ENCODE measurements around the gene JAZF1. TPM values are rescaled to one million over a fixed set of nuclear protein-coding genes. Genes with fewer than 3 reads are reported as not detected.

The JAZF1 gene
- polyA plus RNA-seq, 2 donors = 1.6 to 3.5 TPM

DNA sequence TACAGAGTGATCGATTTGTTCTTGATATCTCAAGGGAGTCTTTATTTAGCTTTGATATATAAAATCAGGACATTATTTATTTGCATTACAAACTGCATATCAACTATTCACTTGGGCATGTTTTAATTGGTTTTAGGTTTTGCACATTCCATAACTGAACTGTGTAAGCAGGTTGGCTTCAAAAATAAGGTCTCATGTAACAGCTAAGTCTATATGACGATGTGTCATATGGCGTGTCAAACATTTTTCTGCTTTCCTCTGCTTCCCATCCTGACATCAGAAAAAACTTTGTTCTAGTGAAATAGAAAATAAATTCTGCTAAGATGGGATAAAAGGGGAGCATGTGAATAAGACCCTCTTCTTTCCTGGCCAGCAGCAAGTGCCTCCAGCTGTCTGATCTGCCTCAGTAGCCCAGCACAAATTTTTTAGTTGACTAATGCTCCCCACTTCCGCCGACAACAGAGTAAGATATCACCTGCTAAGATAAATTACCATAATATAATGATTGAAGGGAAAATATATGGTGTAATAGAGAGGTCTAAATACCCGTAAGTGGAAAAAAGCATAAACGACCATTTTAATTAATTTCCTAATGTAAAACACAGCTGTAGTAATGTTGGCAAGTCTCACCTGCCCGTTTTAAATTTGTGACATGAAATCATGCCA, 260.2 kb downstream of the JAZF1 start:
- Histone ChIP-seq H3K27ac (ENCODE audit: low read depth in 2 of 2, low read length in 1 of 2) (no peak overlapping the region), H3K9me3 (ENCODE audit: control insufficient read depth in 2 of 2, insufficient read depth in 1 of 2, low read depth in 1 of 2, low read length in 1 of 2) (no peaks in the 10 kb centered on the region), H3K4me1 (ENCODE audit: control insufficient read depth in 2 of 2, insufficient read depth in 2 of 2, low read length in 1 of 2) (no peaks in the 10 kb centered on the region), H3K4me3 (ENCODE audit: low read depth in 1 of 2, low read length in 2 of 2) (no peak overlapping the region), H3K36me3 (ENCODE audit: control insufficient read depth in 2 of 2, insufficient read depth in 2 of 2, low read length in 1 of 2) (no peaks in the 10 kb centered on the region), H3K27me3 (ENCODE audit: control insufficient read depth in 1 of 2, insufficient read depth in 2 of 2, low read length in 2 of 2) (no peaks in the 10 kb centered on the region)
- 76 to 87% methylated on average over 8 of the region's 8 CpGs for WGBS, 2 donors

DNA sequence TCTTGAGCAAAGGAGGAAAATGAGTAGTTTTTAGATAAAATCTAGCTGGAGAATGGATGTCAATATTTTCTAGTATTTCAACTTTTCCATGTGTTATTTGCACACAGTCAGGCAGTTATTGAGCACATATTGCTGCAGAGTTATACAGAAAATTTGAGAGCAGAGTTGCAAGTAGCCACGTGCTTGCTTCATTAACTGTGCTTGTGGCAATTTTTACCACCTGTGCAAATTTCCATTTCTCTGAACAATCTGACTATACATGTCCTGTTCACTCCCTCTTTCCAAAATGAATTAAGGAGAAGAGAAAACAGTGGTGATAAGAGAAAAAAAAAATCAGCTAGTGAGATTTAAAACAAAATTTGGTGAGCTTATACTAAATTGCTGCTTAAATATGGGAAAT, 262.1 kb downstream of the JAZF1 start:
- no peaks in the 10 kb centered on the region for H3K9me3 ChIP-seq (ENCODE audit: control insufficient read depth in 2 of 2, insufficient read depth in 1 of 2, low read depth in 1 of 2, low read length in 1 of 2)
- H3K27me3 ChIP-seq (ENCODE audit: control insufficient read depth in 1 of 2, insufficient read depth in 2 of 2, low read length in 2 of 2) = no peaks in the 10 kb centered on the region
- H3K4me3 ChIP-seq (ENCODE audit: low read depth in 1 of 2, low read length in 2 of 2) = no peak overlapping the region
- H3K36me3 ChIP-seq (ENCODE audit: control insufficient read depth in 2 of 2, insufficient read depth in 2 of 2, low read length in 1 of 2) = no peaks in the 10 kb centered on the region
- 87 to 94% methylated on average over 1 of the region's 1 CpG for WGBS, 2 donors
- H3K4me1 ChIP-seq (ENCODE audit: control insufficient read depth in 2 of 2, insufficient read depth in 2 of 2, low read length in 1 of 2) = no peaks in the 10 kb centered on the region
- no peak overlapping the region for H3K27ac ChIP-seq (ENCODE audit: low read depth in 2 of 2, low read length in 1 of 2)

DNA sequence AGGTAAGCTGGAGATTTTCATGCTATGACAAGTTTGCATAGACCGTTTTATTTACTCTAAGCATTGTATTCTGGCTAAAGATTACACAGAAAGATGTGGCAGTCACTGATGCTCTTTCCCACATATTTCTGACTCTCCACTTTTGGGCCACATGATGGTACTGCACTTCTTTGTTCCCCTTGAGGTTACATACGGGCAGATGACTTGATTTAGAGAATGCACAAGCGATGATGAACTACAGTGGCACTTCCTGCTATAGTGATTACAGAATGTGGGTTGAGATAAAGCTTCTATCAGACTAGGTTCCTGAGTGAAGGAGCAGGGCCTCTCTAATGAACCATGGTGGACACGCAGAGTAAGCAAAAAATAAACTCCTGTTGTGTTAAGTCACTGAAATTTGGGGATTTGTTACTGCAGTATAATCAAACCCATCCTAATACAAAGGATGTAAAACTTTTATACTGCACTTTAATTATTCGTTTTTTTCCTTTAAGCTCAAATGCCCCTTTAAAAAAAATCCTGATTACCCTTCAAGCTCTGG, 262.8 kb downstream of the JAZF1 start:
- H3K27me3 ChIP-seq (ENCODE audit: control insufficient read depth in 1 of 2, insufficient read depth in 2 of 2, low read length in 2 of 2) = no peaks in the 10 kb centered on the region

DNA sequence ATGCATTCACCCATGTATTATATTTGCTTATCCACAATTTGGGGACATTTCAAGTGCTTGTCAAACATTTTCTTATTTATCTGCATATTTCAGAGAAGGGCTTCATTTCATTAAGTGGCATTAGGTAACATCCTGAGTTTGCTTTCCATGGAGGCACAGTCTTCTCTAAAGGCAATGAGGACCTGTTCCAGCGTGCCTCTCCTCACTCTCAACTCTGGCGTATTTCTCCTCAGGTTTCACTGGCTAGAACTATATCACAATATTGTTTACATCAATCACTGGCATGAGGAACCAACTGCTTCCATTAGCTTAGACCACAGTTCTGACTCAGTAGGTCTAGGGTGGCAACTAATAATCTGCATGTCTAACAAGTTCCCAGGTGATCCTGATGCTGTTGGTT, 263.5 kb downstream of the JAZF1 start:
- H3K4me3 ChIP-seq (ENCODE audit: low read depth in 1 of 2, low read length in 2 of 2) = no peak overlapping the region
- no peaks in the 10 kb centered on the region for H3K27me3 ChIP-seq (ENCODE audit: control insufficient read depth in 1 of 2, insufficient read depth in 2 of 2, low read length in 2 of 2)
- WGBS, 2 donors = 69 to 78% methylated on average over 2 of the region's 2 CpGs
- no peaks in the 10 kb centered on the region for H3K9me3 ChIP-seq (ENCODE audit: control insufficient read depth in 2 of 2, insufficient read depth in 1 of 2, low read depth in 1 of 2, low read length in 1 of 2)
- no peaks in the 10 kb centered on the region for H3K4me1 ChIP-seq (ENCODE audit: control insufficient read depth in 2 of 2, insufficient read depth in 2 of 2, low read length in 1 of 2)
- H3K36me3 ChIP-seq (ENCODE audit: control insufficient read depth in 2 of 2, insufficient read depth in 2 of 2, low read length in 1 of 2) = no peaks in the 10 kb centered on the region
- no peak overlapping the region for H3K27ac ChIP-seq (ENCODE audit: low read depth in 2 of 2, low read length in 1 of 2)

More for the DNA sequence above, 262.8 kb downstream of the JAZF1 start:
- WGBS, 2 donors = 64 to 67% methylated on average over 5 of the region's 5 CpGs
- Histone ChIP-seq H3K27ac (ENCODE audit: low read depth in 2 of 2, low read length in 1 of 2) (no peak overlapping the region), H3K9me3 (ENCODE audit: control insufficient read depth in 2 of 2, insufficient read depth in 1 of 2, low read depth in 1 of 2, low read length in 1 of 2) (no peaks in the 10 kb centered on the region), H3K4me1 (ENCODE audit: control insufficient read depth in 2 of 2, insufficient read depth in 2 of 2, low read length in 1 of 2) (no peaks in the 10 kb centered on the region), H3K4me3 (ENCODE audit: low read depth in 1 of 2, low read length in 2 of 2) (no peak overlapping the region), H3K36me3 (ENCODE audit: control insufficient read depth in 2 of 2, insufficient read depth in 2 of 2, low read length in 1 of 2) (no peaks in the 10 kb centered on the region)

DNA sequence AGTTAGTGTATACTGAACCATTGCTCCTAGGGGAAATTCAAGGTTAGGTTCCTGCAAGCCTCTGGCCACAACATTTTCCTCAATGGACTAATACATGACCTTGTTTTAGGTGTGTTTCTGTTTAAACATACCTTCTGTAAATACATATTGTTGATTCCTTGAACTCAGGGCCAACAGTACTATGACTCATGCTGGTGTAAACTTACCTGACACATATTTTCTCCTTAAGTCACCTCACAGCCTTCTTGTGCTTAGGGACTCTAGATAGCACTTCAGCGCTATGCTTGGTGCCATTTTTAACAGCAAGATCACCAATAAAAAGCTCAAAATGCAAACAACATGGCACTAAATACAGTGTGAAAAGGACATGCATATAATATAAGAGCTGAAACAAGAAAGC, 264.2 kb downstream of the JAZF1 start:
- 89 to 98% methylated on average over 1 of the region's 1 CpG for WGBS, 2 donors
- Histone ChIP-seq H3K27me3 (ENCODE audit: control insufficient read depth in 1 of 2, insufficient read depth in 2 of 2, low read length in 2 of 2) (no peaks in the 10 kb centered on the region), H3K4me1 (ENCODE audit: control insufficient read depth in 2 of 2, insufficient read depth in 2 of 2, low read length in 1 of 2) (no peaks in the 10 kb centered on the region), H3K9me3 (ENCODE audit: control insufficient read depth in 2 of 2, insufficient read depth in 1 of 2, low read depth in 1 of 2, low read length in 1 of 2) (no peaks in the 10 kb centered on the region), H3K27ac (ENCODE audit: low read depth in 2 of 2, low read length in 1 of 2) (no peak overlapping the region), H3K36me3 (ENCODE audit: control insufficient read depth in 2 of 2, insufficient read depth in 2 of 2, low read length in 1 of 2) (no peaks in the 10 kb centered on the region), H3K4me3 (ENCODE audit: low read depth in 1 of 2, low read length in 2 of 2) (no peak overlapping the region)

DNA sequence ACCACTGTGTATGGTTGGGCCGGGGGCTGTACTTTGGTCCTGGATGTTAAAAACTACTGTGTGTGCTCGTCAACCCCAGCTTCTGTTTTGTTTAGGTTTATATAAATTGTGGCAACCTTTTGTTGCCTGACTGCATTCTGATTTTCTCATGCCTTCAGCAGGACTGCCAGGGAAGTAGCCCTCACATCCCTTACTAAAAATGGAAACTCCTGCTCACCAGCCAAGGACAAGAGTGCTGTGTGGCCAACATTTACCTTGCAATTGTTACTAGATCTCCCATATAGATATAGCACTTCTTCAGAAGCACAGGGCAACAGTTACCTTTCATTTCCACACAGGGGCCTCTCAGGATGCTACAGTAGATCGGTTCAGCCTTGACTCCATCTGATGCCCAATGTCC, 266.2 kb downstream of the JAZF1 start:
- 93 to 96% methylated on average over 3 of the region's 3 CpGs for WGBS, 2 donors
- no peak overlapping the region for H3K4me3 ChIP-seq (ENCODE audit: low read depth in 1 of 2, low read length in 2 of 2)
- H3K36me3 ChIP-seq (ENCODE audit: control insufficient read depth in 2 of 2, insufficient read depth in 2 of 2, low read length in 1 of 2) = no peaks in the 10 kb centered on the region
- H3K9me3 ChIP-seq (ENCODE audit: control insufficient read depth in 2 of 2, insufficient read depth in 1 of 2, low read depth in 1 of 2, low read length in 1 of 2) = no peaks in the 10 kb centered on the region
- no peaks in the 10 kb centered on the region for H3K4me1 ChIP-seq (ENCODE audit: control insufficient read depth in 2 of 2, insufficient read depth in 2 of 2, low read length in 1 of 2)
- H3K27me3 ChIP-seq (ENCODE audit: control insufficient read depth in 1 of 2, insufficient read depth in 2 of 2, low read length in 2 of 2) = no peaks in the 10 kb centered on the region
- no peak overlapping the region for H3K27ac ChIP-seq (ENCODE audit: low read depth in 2 of 2, low read length in 1 of 2)

DNA sequence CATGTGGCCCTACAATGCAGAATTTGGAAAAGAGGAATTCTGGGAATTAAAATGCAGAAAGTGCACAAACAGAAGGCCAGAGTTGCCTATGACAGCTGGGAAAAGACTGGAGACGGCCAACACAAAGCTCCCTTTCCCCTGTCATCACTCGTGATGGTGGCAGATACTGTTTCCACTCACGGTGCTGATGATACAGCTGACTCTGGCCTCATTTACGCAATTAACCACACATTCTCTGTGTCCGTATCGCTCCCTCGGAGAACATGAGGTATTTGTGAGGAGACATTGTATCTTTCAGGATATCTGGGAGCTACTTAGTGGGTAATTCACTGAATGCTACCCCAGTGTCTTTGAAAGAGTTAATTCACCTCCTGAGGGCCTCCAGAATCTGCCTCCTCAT, 267.8 kb downstream of the JAZF1 start:
- Histone ChIP-seq H3K36me3 (ENCODE audit: control insufficient read depth in 2 of 2, insufficient read depth in 2 of 2, low read length in 1 of 2) (no peaks in the 10 kb centered on the region), H3K27me3 (ENCODE audit: control insufficient read depth in 1 of 2, insufficient read depth in 2 of 2, low read length in 2 of 2) (no peaks in the 10 kb centered on the region), H3K4me3 (ENCODE audit: low read depth in 1 of 2, low read length in 2 of 2) (no peak overlapping the region), H3K4me1 (ENCODE audit: control insufficient read depth in 2 of 2, insufficient read depth in 2 of 2, low read length in 1 of 2) (no peaks in the 10 kb centered on the region), H3K27ac (ENCODE audit: low read depth in 2 of 2, low read length in 1 of 2) (no peak overlapping the region), H3K9me3 (ENCODE audit: control insufficient read depth in 2 of 2, insufficient read depth in 1 of 2, low read depth in 1 of 2, low read length in 1 of 2) (no peaks in the 10 kb centered on the region)
- 95 to 98% methylated on average over 7 of the region's 7 CpGs for WGBS, 2 donors

DNA sequence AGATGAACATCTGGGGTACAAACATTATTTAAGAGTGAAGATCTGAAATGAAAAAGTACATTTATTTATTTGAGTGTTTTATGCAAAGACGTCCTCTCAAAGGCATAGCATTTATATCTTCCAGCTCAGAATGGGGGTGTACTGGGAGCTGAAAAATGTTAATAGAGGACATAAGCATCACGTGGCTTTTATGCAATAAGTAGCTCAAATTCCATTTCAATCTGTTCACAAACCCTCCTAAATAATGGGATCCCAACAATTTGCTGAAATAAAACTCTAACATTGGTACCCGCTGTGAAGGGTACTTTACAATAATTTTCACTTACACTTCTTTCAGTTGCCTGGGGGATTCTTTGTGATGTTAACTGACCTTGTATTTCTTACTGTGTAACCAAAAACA, 268.7 kb downstream of the JAZF1 start:
- WGBS, 2 donors = 86 to 93% methylated on average over 3 of the region's 3 CpGs
- no peaks in the 10 kb centered on the region for H3K36me3 ChIP-seq (ENCODE audit: control insufficient read depth in 2 of 2, insufficient read depth in 2 of 2, low read length in 1 of 2)
- no peaks in the 10 kb centered on the region for H3K4me1 ChIP-seq (ENCODE audit: control insufficient read depth in 2 of 2, insufficient read depth in 2 of 2, low read length in 1 of 2)
- no peaks in the 10 kb centered on the region for H3K27me3 ChIP-seq (ENCODE audit: control insufficient read depth in 1 of 2, insufficient read depth in 2 of 2, low read length in 2 of 2)
- no peak overlapping the region for H3K27ac ChIP-seq (ENCODE audit: low read depth in 2 of 2, low read length in 1 of 2)
- no peaks in the 10 kb centered on the region for H3K9me3 ChIP-seq (ENCODE audit: control insufficient read depth in 2 of 2, insufficient read depth in 1 of 2, low read depth in 1 of 2, low read length in 1 of 2)
- no peak overlapping the region for H3K4me3 ChIP-seq (ENCODE audit: low read depth in 1 of 2, low read length in 2 of 2)

DNA sequence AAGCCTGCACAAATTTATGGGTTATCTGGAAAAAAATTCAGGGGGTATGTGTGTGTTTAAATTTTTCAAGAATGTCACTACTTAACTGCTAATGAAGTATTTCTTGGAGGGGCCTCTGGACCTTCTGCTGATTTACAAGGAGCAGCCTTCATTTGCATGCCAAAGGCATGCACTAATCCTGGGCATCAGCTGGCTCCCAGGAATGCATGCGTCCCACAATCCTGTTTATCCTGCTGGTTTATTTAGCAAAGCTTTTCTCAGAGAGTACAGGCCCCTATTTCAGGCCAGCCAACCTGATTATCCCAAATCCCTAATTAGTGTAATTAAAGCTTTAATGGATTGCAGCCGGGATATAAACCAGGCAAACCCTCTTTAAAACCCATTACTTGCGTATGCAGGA, 270.3 kb downstream of the JAZF1 start:
- Histone ChIP-seq H3K36me3 (ENCODE audit: control insufficient read depth in 2 of 2, insufficient read depth in 2 of 2, low read length in 1 of 2) (no peaks in the 10 kb centered on the region), H3K4me3 (ENCODE audit: low read depth in 1 of 2, low read length in 2 of 2) (no peak overlapping the region), H3K4me1 (ENCODE audit: control insufficient read depth in 2 of 2, insufficient read depth in 2 of 2, low read length in 1 of 2) (no peaks in the 10 kb centered on the region), H3K27me3 (ENCODE audit: control insufficient read depth in 1 of 2, insufficient read depth in 2 of 2, low read length in 2 of 2) (no peaks in the 10 kb centered on the region), H3K27ac (ENCODE audit: low read depth in 2 of 2, low read length in 1 of 2) (no peak overlapping the region), H3K9me3 (ENCODE audit: control insufficient read depth in 2 of 2, insufficient read depth in 1 of 2, low read depth in 1 of 2, low read length in 1 of 2) (no peaks in the 10 kb centered on the region)
- WGBS, 2 donors = 74 to 80% methylated on average over 3 of the region's 3 CpGs

DNA sequence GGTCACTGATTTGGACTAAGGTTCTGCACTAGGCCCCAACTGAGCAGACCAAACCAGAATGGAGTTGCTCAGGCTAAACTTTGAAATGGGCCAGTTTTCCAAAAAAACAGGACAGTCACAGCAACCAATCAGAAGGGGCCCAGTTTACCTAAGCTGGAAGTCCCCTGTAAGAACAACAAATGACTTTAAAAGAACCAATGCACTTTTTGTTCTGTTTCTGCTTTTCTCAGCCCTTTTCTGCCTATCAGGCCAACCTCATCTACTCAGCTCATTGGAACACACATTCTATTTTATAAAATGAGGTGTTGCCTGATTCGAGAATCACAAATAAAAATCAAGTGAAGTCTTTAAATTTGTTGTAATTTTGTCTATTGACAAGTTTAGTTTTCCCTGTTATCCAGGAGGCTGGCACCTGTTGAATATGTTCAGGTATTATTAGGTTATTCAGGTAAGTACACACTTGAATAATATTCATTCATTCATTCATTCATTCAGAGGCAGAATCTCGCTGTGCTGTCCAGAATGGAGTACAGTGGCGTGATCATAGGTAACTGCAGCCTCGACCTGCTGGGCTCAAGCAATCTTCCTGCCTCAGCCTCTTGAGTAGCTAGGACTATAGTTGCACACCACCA, 271.9 kb downstream of the JAZF1 start:
- Histone ChIP-seq H3K27me3 (ENCODE audit: control insufficient read depth in 1 of 2, insufficient read depth in 2 of 2, low read length in 2 of 2) (no peaks in the 10 kb centered on the region), H3K4me3 (ENCODE audit: low read depth in 1 of 2, low read length in 2 of 2) (no peak overlapping the region), H3K4me1 (ENCODE audit: control insufficient read depth in 2 of 2, insufficient read depth in 2 of 2, low read length in 1 of 2) (no peaks in the 10 kb centered on the region), H3K27ac (ENCODE audit: low read depth in 2 of 2, low read length in 1 of 2) (no peak overlapping the region), H3K9me3 (ENCODE audit: control insufficient read depth in 2 of 2, insufficient read depth in 1 of 2, low read depth in 1 of 2, low read length in 1 of 2) (no peaks in the 10 kb centered on the region), H3K36me3 (ENCODE audit: control insufficient read depth in 2 of 2, insufficient read depth in 2 of 2, low read length in 1 of 2) (no peaks in the 10 kb centered on the region)
- 96% methylated on average over 4 of the region's 4 CpGs for WGBS, 2 donors
